Fibroblast of lung (primary cell): ENCODE measurements around the gene RPS27. TPM values are rescaled to one million over a fixed set of nuclear protein-coding genes. Genes with fewer than 3 reads are reported as not detected.

Experiments
- DNase-seq, 2 donors: peaks; one replicate each; pipeline versions ENCODE4 v3.0.0 to v3.0.0-alpha.2; 2010; ENCODE audit warnings: low read depth in 2 of 2
- H2AFZ ChIP-seq: 2 replicates; pipeline ENCODE4 v1.5.1; 2012; ENCODE audit warnings: low read length, control low read depth, inconsistent platforms
- H3K27ac ChIP-seq: 2 replicates; pipeline ENCODE4 v1.5.1; 2011; ENCODE audit warnings: low read length, control low read depth; ENCODE audit not compliant: insufficient read depth
- H3K27me3 ChIP-seq: 2 replicates; pipeline ENCODE4 v1.5.1; 2011; ENCODE audit warnings: mild to moderate bottlenecking, low read length; ENCODE audit not compliant: control insufficient read depth, insufficient read depth
- H3K36me3 ChIP-seq: 2 replicates; pipeline ENCODE4 v1.5.1; 2011; ENCODE audit warnings: low read length; ENCODE audit not compliant: control insufficient read depth, insufficient read depth
- H3K4me1 ChIP-seq: 2 replicates; pipeline ENCODE4 v1.5.1; 2011; ENCODE audit warnings: low read length; ENCODE audit not compliant: control insufficient read depth, insufficient read depth; ENCODE audit errors: extremely low read depth
- H3K4me2 ChIP-seq: 2 replicates; pipeline ENCODE4 v1.5.1; 2011; ENCODE audit warnings: low read length, control low read depth; ENCODE audit not compliant: insufficient read depth; ENCODE audit errors: extremely low read depth
- H3K4me3 ChIP-seq, 4 experiments: fragments of 200-600 bp in 1 of 4; sonication (generic) in 1 of 4; replicated peaks in 1 of 4; 2 replicates each; pipeline ENCODE4 v1.5.1; 2011 to 2016; ENCODE audit warnings: low read length in 4 of 4, low read depth in 3 of 4, mild to moderate bottlenecking in 3 of 4, control low read depth in 2 of 4, inconsistent platforms in 1 of 4, mixed read lengths in 1 of 4; ENCODE audit not compliant: insufficient read depth in 1 of 4; ENCODE audit errors: control extremely low read depth in 1 of 4
- H3K79me2 ChIP-seq: 2 replicates; pipeline ENCODE4 v1.5.1; 2012; ENCODE audit warnings: mild to moderate bottlenecking, low read length, inconsistent platforms; ENCODE audit not compliant: control insufficient read depth, insufficient read depth
- H3K9ac ChIP-seq: 2 replicates; pipeline ENCODE4 v1.5.1; 2011; ENCODE audit warnings: mild to moderate bottlenecking, low read length, control low read depth; ENCODE audit not compliant: insufficient read depth
- H3K9me3 ChIP-seq: 2 replicates; pipeline ENCODE4 v1.5.1; 2012; ENCODE audit warnings: low read depth, low read length; ENCODE audit not compliant: control insufficient read depth, insufficient read depth
- H4K20me1 ChIP-seq: 2 replicates; pipeline ENCODE4 v1.5.1; 2011; ENCODE audit warnings: low read length; ENCODE audit not compliant: control insufficient read depth, insufficient read depth; ENCODE audit errors: extremely low read depth
- CTCF ChIP-seq, 2 donors: IDR thresholded peaks in 1 of 2; conservative IDR thresholded peaks in 1 of 2; 1 replicate in 1 of 2; 2 replicates in 1 of 2; pipeline ENCODE4 v1.5.1; 2011 to 2012; ENCODE audit warnings: low read length in 2 of 2, control low read depth in 1 of 2, inconsistent platforms in 1 of 2, low read depth in 1 of 2, mild to moderate bottlenecking in 1 of 2
- EZH2 ChIP-seq: IDR thresholded peaks from 2 replicates; pipeline ENCODE4 v1.5.1; 2012; ENCODE audit warnings: low read length, control low read depth, mild to moderate bottlenecking; ENCODE audit errors: missing control alignments
- polyA plus RNA-seq, 2 donors: library from polyadenylated mRNA; depleted of rRNA in 1 of 2; stranded (reverse) in 1 of 2; unstranded in 1 of 2; fragments of >200 nt; gene quantifications; 2 replicates each; pipeline ENCODE4 v1.2.1, GENCODE V29; 2011 to 2012; ENCODE audit warnings: missing spikeins in 1 of 2
- total RNA-seq: library from RNA; depleted of rRNA; stranded (reverse); fragments of >200 nt; gene quantifications from 2 replicates; pipeline ENCODE4 v1.2.1, GENCODE V29; 2014

Gene RPS27
- total and polyA plus RNA-seq, 2 donors (not counting 1 experiment from before 2014, with no cell fraction given), result 2,883 to 3,291 TPM

DNA sequence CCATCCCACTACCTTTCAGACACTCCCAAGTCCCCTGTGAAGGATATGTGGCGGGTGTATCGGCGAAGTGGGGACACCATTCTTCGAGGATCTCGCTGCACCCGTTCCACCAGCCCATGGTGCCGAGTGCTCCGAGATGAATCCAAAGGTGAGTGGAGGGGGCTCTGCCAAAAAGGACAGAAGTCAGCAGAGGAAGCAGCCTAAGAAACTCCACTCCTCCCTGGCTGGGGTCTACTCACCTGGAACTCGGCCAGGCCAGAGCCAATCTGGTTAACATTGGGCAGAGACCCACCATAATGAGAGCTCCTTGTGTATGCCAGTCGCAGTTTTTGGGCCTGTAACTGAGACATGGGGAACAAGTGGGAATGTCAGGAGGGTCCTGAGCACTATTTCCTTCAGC is 35.7 kb upstream of the RPS27 start:
- Histone ChIP-seq H4K20me1 (no peaks in the 10 kb centered on the region), H3K4me3 (no peak overlapping the region), H3K79me2 (peaks cover 38% of the 10 kb centered on the region), H3K36me3 (peaks cover 13% of the 10 kb centered on the region), H3K27me3 (no peaks in the 10 kb centered on the region), H2AFZ (no peak overlapping the region), H3K27ac (no peak overlapping the region), H3K9me3 (no peaks in the 10 kb centered on the region), H3K4me1 (peaks cover 4% of the 10 kb centered on the region), H3K9ac (no peak overlapping the region), H3K4me2 (no peak overlapping the region)
- TF ChIP-seq CTCF (conservative IDR thresholded peaks at IDR 0.05 in 1 of 2, IDR thresholded peaks at IDR 0.05 in 1 of 2; ENCODE audit: low read depth in 1 of 2, low read length in 2 of 2), result no peak
- no peak for TF ChIP-seq EZH2
- no peak for DNase-seq

DNA sequence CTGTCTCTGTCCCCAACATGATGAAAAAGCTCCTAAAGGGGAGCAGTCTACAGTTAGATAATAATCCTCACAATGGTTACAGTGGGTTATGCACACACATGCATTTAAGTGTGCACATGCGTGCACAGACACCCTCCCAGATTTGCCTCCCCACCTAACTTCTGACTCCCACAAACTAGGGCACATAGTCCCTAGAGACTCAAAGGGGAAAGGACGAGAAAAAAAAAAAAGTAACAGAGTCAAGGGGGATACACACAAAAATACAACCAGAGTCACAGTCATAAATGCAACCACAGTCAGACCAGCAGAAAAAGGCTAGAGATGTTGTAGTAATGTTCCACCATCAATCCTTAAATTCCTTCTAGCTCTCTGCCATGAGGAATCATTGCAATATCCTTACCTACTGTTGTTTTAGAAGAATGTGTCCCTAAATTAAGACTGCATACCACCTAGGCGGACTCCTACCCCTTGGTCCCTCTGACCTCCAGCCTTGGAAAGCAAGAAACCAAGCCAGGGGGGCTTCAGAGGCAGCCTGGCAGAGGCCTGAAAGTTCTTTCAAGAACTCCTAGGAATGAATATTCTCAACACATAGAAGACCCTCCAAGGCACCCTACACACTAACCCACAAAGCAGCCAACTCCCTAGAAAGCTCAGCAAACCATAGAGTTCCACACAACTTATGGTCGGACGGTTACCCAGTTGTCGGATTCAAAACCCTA is 33.4 kb upstream of the RPS27 start:
- Histone ChIP-seq H3K9ac (peak overlapping the region; percentile 86), H3K4me1 (peaks cover 10% of the 10 kb centered on the region), H3K9me3 (no peaks in the 10 kb centered on the region), H4K20me1 (no peaks in the 10 kb centered on the region), H2AFZ (no peak overlapping the region), H3K79me2 (peaks cover 41% of the 10 kb centered on the region), H3K4me3 (peak overlapping the region; percentile 72 to 96 (median 84)), H3K4me2 (peak overlapping the region; percentile 93), H3K27ac (peak overlapping the region; percentile 53), H3K36me3 (peaks cover 9% of the 10 kb centered on the region), H3K27me3 (no peaks in the 10 kb centered on the region)
- no peak for TF ChIP-seq EZH2
- no peak for TF ChIP-seq CTCF (conservative IDR thresholded peaks at IDR 0.05 in 1 of 2, IDR thresholded peaks at IDR 0.05 in 1 of 2; ENCODE audit: low read depth in 1 of 2, low read length in 2 of 2)
- no peak for DNase-seq

GRCh38 chr1:153957744-153958110 is 32.8 kb upstream of the RPS27 start:
- Histone ChIP-seq H3K27me3 (no peaks in the 10 kb centered on the region), H2AFZ (no peak overlapping the region), H3K4me2 (peak overlapping the region; percentile 93), H3K4me1 (peaks cover 15% of the 10 kb centered on the region), H3K27ac (peak overlapping the region; percentile 53), H3K4me3 (peak overlapping the region; percentile 72 to 96 (median 84)), H3K9ac (peak overlapping the region; percentile 86), H3K79me2 (peaks cover 47% of the 10 kb centered on the region), H3K36me3 (peaks cover 6% of the 10 kb centered on the region), H3K9me3 (no peaks in the 10 kb centered on the region), H4K20me1 (no peaks in the 10 kb centered on the region)
- peak in 1 of 2 donors; percentile 36 for DNase-seq
- TF ChIP-seq EZH2, result no peak
- TF ChIP-seq CTCF (conservative IDR thresholded peaks at IDR 0.05 in 1 of 2, IDR thresholded peaks at IDR 0.05 in 1 of 2; ENCODE audit: low read depth in 1 of 2, low read length in 2 of 2), result no peak
